Activated naive CD8-positive, alpha-beta T cell treated with anti-CD3 and anti-CD28 coated beads, Interleukin-2, amount 50 U/mL, for 16 hours (primary cell): ENCODE results near the gene OXCT1.
"Not testable (repeated sequence)": the region's sequence is repeated elsewhere in the genome, so short reads cannot be mapped to it uniquely, and the experiment has no call there.

Experiments
- DNase-seq: peaks from one replicate; pipeline ENCODE4 v3.0.0-alpha.2; 2020; ENCODE audit warnings: low read depth, low spot score

Gene OXCT1

GRCh38 chr5:41827792-41828191 is 42.4 kb downstream of the OXCT1 start:
- no peak for DNase-seq

- DNase-seq, result no peak
Observed at GRCh38 chr5:41822036-41822435, 48.2 kb downstream of the OXCT1 start.

- no peak for DNase-seq
Observed at GRCh38 chr5:41821051-41821450, 49.2 kb downstream of the OXCT1 start.

GRCh38 chr5:41820150-41820549 is 50.1 kb downstream of the OXCT1 start:
- DNase-seq, result no peak

GRCh38 chr5:41817625-41818301 is 52.5 kb downstream of the OXCT1 start:
- DNase-seq, result no peak

GRCh38 chr5:41815663-41816229 is 54.5 kb downstream of the OXCT1 start:
- no peak for DNase-seq

GRCh38 chr5:41815261-41815660 is 55.0 kb downstream of the OXCT1 start:
- DNase-seq, result no peak

- not testable (repeated sequence) for DNase-seq
Observed at GRCh38 chr5:41814306-41814705, 55.9 kb downstream of the OXCT1 start.

GRCh38 chr5:41812156-41812555 is 58.1 kb downstream of the OXCT1 start:
- DNase-seq, result no peak

- DNase-seq, result no peak
Observed at GRCh38 chr5:41809128-41809527, 61.1 kb downstream of the OXCT1 start.

- no peak for DNase-seq
Observed at GRCh38 chr5:41808294-41808693, 61.9 kb downstream of the OXCT1 start.

- no peak for DNase-seq
Observed at GRCh38 chr5:41797662-41798061, 72.6 kb downstream of the OXCT1 start.

- DNase-seq, result no peak
Observed at GRCh38 chr5:41796061-41796460, 74.2 kb downstream of the OXCT1 start.

- no peak for DNase-seq
Observed at GRCh38 chr5:41795125-41795524, 75.1 kb downstream of the OXCT1 start.

- no peak for DNase-seq
Observed at GRCh38 chr5:41794471-41794870, 75.8 kb downstream of the OXCT1 start.

GRCh38 chr5:41793141-41793770 is 77.0 kb downstream of the OXCT1 start:
- DNase-seq, result no peak

- DNase-seq, result no peak
Observed at GRCh38 chr5:41790038-41790776, 80.0 kb downstream of the OXCT1 start.

GRCh38 chr5:41789434-41789833 is 80.8 kb downstream of the OXCT1 start:
- DNase-seq, result no peak

- no peak for DNase-seq
Observed at GRCh38 chr5:41788941-41789368, 81.3 kb downstream of the OXCT1 start.

- DNase-seq, result no peak
Observed at GRCh38 chr5:41787265-41787664, 83.0 kb downstream of the OXCT1 start.

- DNase-seq, result no peak
Observed at GRCh38 chr5:41785061-41785460, 85.2 kb downstream of the OXCT1 start.

- DNase-seq, result no peak
Observed at GRCh38 chr5:41778410-41778809, 91.8 kb downstream of the OXCT1 start.
